K562 (cell line): ENCODE measurements around the gene MSH2. TPM values are rescaled to one million over a fixed set of nuclear protein-coding genes. Genes with fewer than 3 reads are reported as not detected.
"Not testable (repeated sequence)": the region's sequence is repeated elsewhere in the genome, so short reads cannot be mapped to it uniquely, and the experiment has no call there.

Experiments used
- ATAC-seq: fragments of 200-7000 bp; cut with Tn5 transposase; 3 replicates; pipeline ENCODE4 v1.9.1; 2020; ENCODE audit warnings: moderate library complexity
- BruUV-seq: library from RNA; stranded (reverse); fragments of 400-500 nt; replicated peaks from 2 replicates; lab custom pipeline; 2021; lab: Mats Ljungman, UMichigan
- CTCF ChIA-PET: fragments of 300-600 bp; formaldehyde crosslinking; extraction: SDS; loops from one replicate; lab custom pipeline; 2021; ENCODE audit warnings: low intra/inter-chr PET ratio; lab: Yijun Ruan, JAX
- POLR2A ChIA-PET: fragments of 300-600, 350-650 bp; sonication (Branson Sonifier 250); formaldehyde crosslinking; extraction: SDS; loops from one replicate; lab custom pipeline; 2021; ENCODE audit warnings: antibody characterized with exemption, inconsistent platforms; lab: Yijun Ruan, JAX
- DNase-seq, 4 experiments: peaks; one replicate each; pipeline versions ENCODE4 v3.0.0 to v3.0.0-alpha.2; 2011 to 2018; ENCODE audit warnings: low spot score in 3 of 4, mixed read lengths in 3 of 4; ENCODE audit errors: extremely low read depth in 1 of 4
- FAIRE-seq: peaks from 2 replicates; lab custom pipeline; 2011; peaks lifted over from hg19 to GRCh38; lab: Jason Lieb, UNC
- H2AFZ ChIP-seq: 2 replicates; pipeline ENCODE4 v1.6.0; 2011; ENCODE audit warnings: low read depth, low read length, control low read depth, inconsistent platforms
- H3K27ac ChIP-seq: fragments of 200-600 bp; 3 replicates; pipeline ENCODE4 v1.8.0; 2011; ENCODE audit warnings: low read depth, mild to moderate bottlenecking, control low read depth, inconsistent platforms, low read length, moderate library complexity, mixed read lengths; ENCODE audit errors: extremely low read depth
- H3K27me3 ChIP-seq, 2 experiments: fragments of 300-600 bp in 1 of 2; 2 replicates in 1 of 2; 3 replicates in 1 of 2; pipeline versions ENCODE4 v1.6.0 to v1.8.0; 2011; ENCODE audit warnings: inconsistent platforms in 2 of 2, low read length in 2 of 2, mild to moderate bottlenecking in 1 of 2, mixed read lengths in 1 of 2, moderate library complexity in 1 of 2; ENCODE audit not compliant: control insufficient read depth in 2 of 2, insufficient read depth in 2 of 2
- H3K36me3 ChIP-seq: fragments of 300-600 bp; 3 replicates; pipeline ENCODE4 v1.8.0; 2011; ENCODE audit warnings: mild to moderate bottlenecking, low read length, inconsistent platforms; ENCODE audit not compliant: control insufficient read depth, insufficient read depth
- H3K4me1 ChIP-seq, 2 experiments: fragments of 200-600 bp in 1 of 2; replicated peaks in 1 of 2; 2 replicates in 1 of 2; 3 replicates in 1 of 2; pipeline versions ENCODE4 v1.5.1 to v1.8.0; 2011; ENCODE audit warnings: inconsistent platforms in 2 of 2, low read length in 2 of 2, mild to moderate bottlenecking in 1 of 2, mixed read lengths in 1 of 2, moderate library complexity in 1 of 2; ENCODE audit not compliant: control insufficient read depth in 2 of 2, insufficient read depth in 2 of 2
- H3K4me2 ChIP-seq: 2 replicates; pipeline ENCODE4 v1.6.1; 2011; ENCODE audit warnings: low read length, control low read depth, inconsistent platforms, mixed read lengths; ENCODE audit not compliant: insufficient read depth
- H3K4me3 ChIP-seq: fragments of 200-600 bp; sonication (generic), shearing (Covaris generic); 2 replicates; pipeline ENCODE4 v1.5.1; 2016; ENCODE audit warnings: control low read depth, inconsistent platforms
- H3K79me2 ChIP-seq: fragments of 200-600 bp; 3 replicates; pipeline ENCODE4 v1.8.0; 2011; ENCODE audit warnings: low read length, inconsistent platforms; ENCODE audit not compliant: control insufficient read depth, insufficient read depth
- H3K9ac ChIP-seq, 2 experiments: 2 replicates each; pipeline versions ENCODE4 v1.6.0 to v1.6.1; 2011; ENCODE audit warnings: low read depth in 2 of 2, low read length in 2 of 2, control low read depth in 1 of 2, inconsistent platforms in 1 of 2, mild to moderate bottlenecking in 1 of 2, mixed read lengths in 1 of 2; ENCODE audit not compliant: insufficient read depth in 1 of 2
- H3K9me1 ChIP-seq: one replicate; pipeline ENCODE4 v1.6.0; 2011; ENCODE audit warnings: inconsistent platforms, mild to moderate bottlenecking, low read length, moderate library complexity; ENCODE audit not compliant: control insufficient read depth, insufficient read depth
- H3K9me3 ChIP-seq: replicated peaks from 2 replicates; pipeline ENCODE4 v1.5.1; 2011; ENCODE audit warnings: low read depth, low read length, inconsistent platforms; ENCODE audit not compliant: control insufficient read depth, insufficient read depth
- H4K20me1 ChIP-seq: replicated peaks from 2 replicates; pipeline ENCODE4 v1.6.1; 2011; ENCODE audit warnings: low read length, inconsistent platforms, mixed read lengths; ENCODE audit not compliant: control insufficient read depth, insufficient read depth
- POLR2G ChIP-seq: fragments of 200-400 bp; formaldehyde crosslinking; IDR thresholded peaks from 2 replicates; pipeline ENCODE4 v1.6.1; 2017; ENCODE audit warnings: low read depth, mild to moderate bottlenecking, antibody characterized with exemption, low read length, moderate library complexity
- WGBS: fragments of 100-300 bp; shearing (Covaris generic); methylation state at CpG from one replicate; pipeline ENCODE4 v1.1.6; 2016; ENCODE audit warnings: low coverage, mixed read lengths; ENCODE audit not compliant: insufficient coverage; ENCODE audit errors: missing lambda C conversion rate; 5-methylcytosine and 5-hydroxymethylcytosine counted together
- in situ Hi-C: fragments of 300-500 bp; cut with MboI; formaldehyde crosslinking; loops from 4 replicates; pipeline ENCODE4 v1.15.0; 2018; ENCODE audit warnings: inconsistent platforms, mixed read lengths
- intact Hi-C: fragments of 100-400 bp; cut with micrococcal nuclease; formaldehyde crosslinking; loops from 2 replicates; pipeline ENCODE4 v1.14.2; 2022
- polyA plus RNA-seq, 8 experiments: library from polyadenylated mRNA; depleted of rRNA in 4 of 8; stranded (reverse) in 5 of 8; unstranded in 3 of 8; fragments of >200 nt; fragmentation: Nextera tagmentation in 2 of 8; fragmentation: Illumina TruSeq in 1 of 8; extraction: Ambion mirVana in 2 of 8; extraction: Trizol in 1 of 8; gene quantifications; 2 replicates each; pipeline versions ENCODE4 v1.2.1 to v1.2.3, GENCODE V29; 2011 to 2014; ENCODE audit warnings: inconsistent platforms in 1 of 8, missing spikeins in 1 of 8
- total RNA-seq, 7 experiments: library from RNA; depleted of rRNA in 6 of 7; stranded (reverse); fragments of >200 nt in 6 of 7; fragmentation: Illumina TruSeq in 2 of 7; extraction: Trizol in 2 of 7; gene quantifications; 2 replicates each; pipeline versions ENCODE4 v1.2.1 to v1.2.3, GENCODE V29; 2011 to 2021; ENCODE audit warnings: low replicate concordance in 1 of 7

Gene MSH2
- total and polyA plus RNA-seq, 9 of the 15 experiments (the other 6 are each of a cell fraction or from before 2014, with no cell fraction given), result 51.8 to 139 (median 113) TPM

- H4K20me1 ChIP-seq, H2AFZ ChIP-seq, H3K79me2 ChIP-seq, H3K4me3 ChIP-seq, H3K4me2 ChIP-seq, H3K4me1 ChIP-seq, H3K27me3 ChIP-seq, H3K9me1 ChIP-seq, H3K9me3 ChIP-seq, CTCF ChIA-PET, H3K27ac ChIP-seq, FAIRE-seq, POLR2A ChIA-PET, BruUV-seq, ATAC-seq, H3K9ac ChIP-seq, intact Hi-C loops, in situ Hi-C loops, DNase-seq: not testable (repeated sequence)
- 0 out of 2 replicates have a peak, but pooled peaks have one; percentile 19 for TF ChIP-seq POLR2G
- 80% methylated on average over 1 of the region's 32 CpGs for WGBS
- H3K36me3 ChIP-seq, result peaks cover 53% of the 10 kb centered on the region
These were observed 30.1 kb downstream of the MSH2 start for GRCh38 chr2:47433006-47433405.

DNA sequence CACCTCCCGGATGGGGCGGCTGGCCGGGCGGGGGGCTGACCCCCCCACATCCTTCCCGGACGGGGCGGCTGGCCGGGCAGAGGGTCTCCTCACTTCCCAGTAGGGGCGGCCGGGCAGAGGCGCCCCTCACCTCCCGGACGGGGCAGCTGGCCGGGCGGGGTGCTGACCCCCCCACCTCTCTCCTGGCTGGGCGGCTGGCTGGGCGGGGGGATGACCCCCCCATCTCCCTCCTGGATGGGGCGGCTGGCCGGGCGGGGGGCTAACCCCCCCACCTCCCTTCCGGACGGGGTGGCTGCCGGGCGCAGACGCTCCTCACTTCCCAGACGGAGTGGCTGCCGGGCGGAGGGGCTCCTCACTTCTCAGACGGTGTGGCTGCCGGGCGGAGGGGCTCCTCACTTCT, 30.5 kb downstream of the MSH2 start:
- ATAC-seq, FAIRE-seq, H3K9me1 ChIP-seq, H2AFZ ChIP-seq, CTCF ChIA-PET, BruUV-seq, intact Hi-C loops, H4K20me1 ChIP-seq, H3K27me3 ChIP-seq, DNase-seq, H3K27ac ChIP-seq, in situ Hi-C loops, H3K4me2 ChIP-seq, H3K79me2 ChIP-seq, POLR2A ChIA-PET, H3K9ac ChIP-seq, H3K4me3 ChIP-seq, H3K4me1 ChIP-seq, H3K9me3 ChIP-seq: not testable (repeated sequence)
- 93% methylated on average over 3 of the region's 31 CpGs for WGBS
- H3K36me3 ChIP-seq, result peaks cover 55% of the 10 kb centered on the region
